ENCODE data around the gene TNFRSF4.

Gene TNFRSF4

DNA sequence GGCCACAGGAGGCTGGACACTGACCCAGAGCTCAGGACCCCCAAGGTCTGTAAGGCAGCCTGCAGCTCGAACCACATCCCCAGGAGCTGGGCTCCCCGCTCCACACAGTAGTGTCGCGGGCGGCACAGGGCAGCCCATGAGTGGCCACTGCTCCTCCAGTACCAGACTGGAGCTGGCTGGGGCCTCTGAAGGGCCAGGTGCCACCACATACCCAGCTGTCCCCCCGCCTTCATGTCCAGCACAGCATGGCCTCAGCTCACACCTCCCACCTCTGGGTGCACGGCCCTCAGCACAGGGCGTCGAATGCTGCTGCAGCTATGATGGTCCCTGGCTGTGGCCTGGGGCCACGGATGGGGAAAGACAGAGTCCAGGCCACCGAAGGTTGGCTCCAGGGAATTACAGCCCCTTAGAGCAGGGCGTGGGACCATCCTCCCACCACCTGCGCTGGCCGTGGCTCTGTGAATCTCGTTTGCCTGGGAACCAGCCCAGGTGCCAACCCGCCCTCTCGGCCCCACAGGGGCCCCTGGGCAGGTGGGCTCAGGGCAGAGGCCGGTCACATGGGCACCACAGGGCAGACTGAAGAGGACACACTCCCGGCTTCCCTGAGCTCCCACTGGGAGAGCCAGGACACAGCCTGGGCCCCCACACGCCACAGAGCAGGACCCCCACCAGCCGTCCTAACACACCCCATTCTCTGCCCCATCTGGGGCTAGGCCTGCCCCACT lies 2.1 kb upstream of the TNFRSF4 start:
- FAIRE-seq (no peak), DNase-seq (ENCODE audit: insufficient read length, low spot score) (no peak)
- TF ChIP-seq, protein P1, sequence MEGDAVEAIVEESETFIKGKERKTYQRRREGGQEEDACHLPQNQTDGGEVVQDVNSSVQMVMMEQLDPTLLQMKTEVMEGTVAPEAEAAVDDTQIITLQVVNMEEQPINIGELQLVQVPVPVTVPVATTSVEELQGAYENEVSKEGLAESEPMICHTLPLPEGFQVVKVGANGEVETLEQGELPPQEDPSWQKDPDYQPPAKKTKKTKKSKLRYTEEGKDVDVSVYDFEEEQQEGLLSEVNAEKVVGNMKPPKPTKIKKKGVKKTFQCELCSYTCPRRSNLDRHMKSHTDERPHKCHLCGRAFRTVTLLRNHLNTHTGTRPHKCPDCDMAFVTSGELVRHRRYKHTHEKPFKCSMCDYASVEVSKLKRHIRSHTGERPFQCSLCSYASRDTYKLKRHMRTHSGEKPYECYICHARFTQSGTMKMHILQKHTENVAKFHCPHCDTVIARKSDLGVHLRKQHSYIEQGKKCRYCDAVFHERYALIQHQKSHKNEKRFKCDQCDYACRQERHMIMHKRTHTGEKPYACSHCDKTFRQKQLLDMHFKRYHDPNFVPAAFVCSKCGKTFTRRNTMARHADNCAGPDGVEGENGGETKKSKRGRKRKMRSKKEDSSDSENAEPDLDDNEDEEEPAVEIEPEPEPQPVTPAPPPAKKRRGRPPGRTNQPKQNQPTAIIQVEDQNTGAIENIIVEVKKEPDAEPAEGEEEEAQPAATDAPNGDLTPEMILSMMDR (IDR thresholded peaks at IDR 0.05; ENCODE audit: insufficient read depth, missing control alignments), result no peak

- TF ChIP-seq, protein P1 (IDR thresholded peaks at IDR 0.05; ENCODE audit: insufficient read depth, missing control alignments), result no peak
- FAIRE-seq (no peak), DNase-seq (ENCODE audit: insufficient read length, low spot score) (no peak)
These were observed 1.2 kb upstream of the TNFRSF4 start for GRCh38 chr1:1215080-1215676.

- no peak for DNase-seq (ENCODE audit: insufficient read length, low spot score)
- FAIRE-seq, result no peak
- TF ChIP-seq, protein P1 (IDR thresholded peaks at IDR 0.05; ENCODE audit: insufficient read depth, missing control alignments), result no peak
These were observed 1.1 kb downstream of the TNFRSF4 start for GRCh38 chr1:1212780-1213344.

GRCh38 chr1:1211541-1212441 lies 2.2 kb downstream of the TNFRSF4 start:
- DNase-seq (ENCODE audit: insufficient read length, low spot score) (no peak), FAIRE-seq (no peak)
- TF ChIP-seq, protein P1 (IDR thresholded peaks at IDR 0.05; ENCODE audit: insufficient read depth, missing control alignments), result no peak

DNA sequence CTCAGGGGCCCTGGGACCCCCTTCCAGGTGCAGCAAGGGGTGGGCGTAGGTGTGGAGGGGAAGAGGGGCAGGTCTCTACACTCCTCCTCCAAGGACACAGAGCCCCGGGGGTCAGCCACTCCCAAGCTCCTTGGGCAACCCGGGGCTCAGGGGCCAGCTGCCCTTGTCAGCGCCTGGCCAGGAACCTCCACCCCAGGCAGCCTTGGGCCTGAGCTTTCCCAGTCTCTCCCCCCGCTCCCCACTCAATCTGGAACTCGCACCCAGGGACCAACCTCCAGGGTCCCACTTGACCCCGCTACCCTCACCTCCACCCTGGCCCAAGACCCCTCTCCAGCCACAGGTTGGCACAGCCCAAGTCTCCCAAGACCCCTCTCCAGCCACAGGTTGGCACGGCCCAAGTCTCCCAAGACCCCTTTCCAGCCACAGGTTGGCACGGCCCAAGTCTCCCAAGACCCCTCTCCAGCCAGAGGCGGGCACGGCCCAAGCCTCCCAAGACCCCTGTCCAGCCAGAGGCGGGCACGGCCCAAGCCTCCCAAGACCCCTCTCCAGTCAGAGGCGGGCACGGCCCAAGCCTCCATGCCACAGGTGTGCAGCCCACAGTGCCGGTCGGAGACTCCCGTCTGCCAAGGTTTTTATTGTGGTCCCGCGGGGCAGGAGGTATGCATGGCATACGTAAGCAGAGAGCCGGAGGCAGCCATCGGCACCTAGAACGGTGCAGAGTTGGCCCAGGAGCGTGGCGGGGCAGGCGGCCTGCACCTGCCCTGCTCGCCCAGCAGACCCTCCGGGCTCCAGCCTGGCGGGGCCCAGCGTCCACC lies 3.0 kb downstream of the TNFRSF4 start:
- FAIRE-seq (no peak), DNase-seq (ENCODE audit: insufficient read length, low spot score) (no peak)
- TF ChIP-seq, protein P1 (IDR thresholded peaks at IDR 0.05; ENCODE audit: insufficient read depth, missing control alignments), result no peak

- DNase-seq (ENCODE audit: insufficient read length, low spot score), result no peak
- FAIRE-seq, result no peak
- TF ChIP-seq, protein P1 (IDR thresholded peaks at IDR 0.05; ENCODE audit: insufficient read depth, missing control alignments), result no peak
These were observed 5.1 kb downstream of the TNFRSF4 start for GRCh38 chr1:1208713-1209433.

Measured in D721Med (cell line).